M059J (cell line): Measurements from ENCODE around the gene HOMER1. TPM values are rescaled to one million over a fixed set of nuclear protein-coding genes. Genes with fewer than 3 reads are reported as not detected.

Experiments used
- total RNA-seq: library from RNA; depleted of rRNA; stranded (reverse); fragments of >200 nt; shearing (Covaris generic); gene quantifications from 2 replicates; pipeline ENCODE4 v1.2.3, GENCODE V29; 2014; rRNA removed

Gene HOMER1
- total RNA-seq, 1 experiment from 2014 or later, result 8.6 TPM

Other genes starting within 250 kb of the HOMER1 start
- gene TENT2, start 98.3 kb upstream of the HOMER1 start, total RNA-seq, result 22.8 and 37.4 TPM in 2 replicates
- gene CMYA5, start 175.7 kb upstream of the HOMER1 start, total RNA-seq, result 0.02 and 0.05 TPM in 2 replicates